ENCODE measurements around the gene MACF1.

- TF ChIP-seq, protein P1, sequence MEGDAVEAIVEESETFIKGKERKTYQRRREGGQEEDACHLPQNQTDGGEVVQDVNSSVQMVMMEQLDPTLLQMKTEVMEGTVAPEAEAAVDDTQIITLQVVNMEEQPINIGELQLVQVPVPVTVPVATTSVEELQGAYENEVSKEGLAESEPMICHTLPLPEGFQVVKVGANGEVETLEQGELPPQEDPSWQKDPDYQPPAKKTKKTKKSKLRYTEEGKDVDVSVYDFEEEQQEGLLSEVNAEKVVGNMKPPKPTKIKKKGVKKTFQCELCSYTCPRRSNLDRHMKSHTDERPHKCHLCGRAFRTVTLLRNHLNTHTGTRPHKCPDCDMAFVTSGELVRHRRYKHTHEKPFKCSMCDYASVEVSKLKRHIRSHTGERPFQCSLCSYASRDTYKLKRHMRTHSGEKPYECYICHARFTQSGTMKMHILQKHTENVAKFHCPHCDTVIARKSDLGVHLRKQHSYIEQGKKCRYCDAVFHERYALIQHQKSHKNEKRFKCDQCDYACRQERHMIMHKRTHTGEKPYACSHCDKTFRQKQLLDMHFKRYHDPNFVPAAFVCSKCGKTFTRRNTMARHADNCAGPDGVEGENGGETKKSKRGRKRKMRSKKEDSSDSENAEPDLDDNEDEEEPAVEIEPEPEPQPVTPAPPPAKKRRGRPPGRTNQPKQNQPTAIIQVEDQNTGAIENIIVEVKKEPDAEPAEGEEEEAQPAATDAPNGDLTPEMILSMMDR (conservative IDR thresholded peaks at IDR 0.05) = no peak
- no peak for TF ChIP-seq EZH2 (IDR thresholded peaks at IDR 0.05; ENCODE audit: low read depth)
Observed at GRCh38 chr1:39344394-39345154, 140.1 kb downstream of the MACF1 start.

All from PC-9 (cell line).